SJSA1 (cell line): ENCODE measurements around the gene PRKD1. TPM values are rescaled to one million over a fixed set of nuclear protein-coding genes. Genes with fewer than 3 reads are reported as not detected.

ENCODE experiments used
- DNase-seq, 2 experiments: peaks; one replicate each; pipeline ENCODE4 v3.0.0-alpha.2; 2015 to 2020; ENCODE audit warnings: low spot score in 2 of 2, low read depth in 1 of 2
- H3K27ac ChIP-seq: fragments of 250-450 bp; sonication (Bioruptor Pico); 2 replicates; pipeline ENCODE4 v1.5.1; 2020; ENCODE audit warnings: mild to moderate bottlenecking, moderate library complexity
- H3K27me3 ChIP-seq: fragments of 250-450 bp; sonication (Bioruptor Pico); replicated peaks from 2 replicates; pipeline ENCODE4 v1.5.1; 2020; ENCODE audit warnings: mild to moderate bottlenecking, moderate library complexity
- H3K36me3 ChIP-seq: fragments of 250-450 bp; sonication (Bioruptor Pico); 2 replicates; pipeline ENCODE4 v1.5.1; 2020; ENCODE audit warnings: mild to moderate bottlenecking
- H3K4me1 ChIP-seq: fragments of 250-450 bp; sonication (Bioruptor Pico); replicated peaks from 2 replicates; pipeline ENCODE4 v1.6.1; 2021; ENCODE audit warnings: mild to moderate bottlenecking
- H3K4me3 ChIP-seq: fragments of 250-450 bp; sonication (Bioruptor Pico); 2 replicates; pipeline ENCODE4 v1.5.1; 2020; ENCODE audit warnings: mild to moderate bottlenecking
- H3K9me3 ChIP-seq: fragments of 250-450 bp; sonication (Bioruptor Pico); replicated peaks from 2 replicates; pipeline ENCODE4 v1.5.1; 2020; ENCODE audit warnings: mild to moderate bottlenecking
- total RNA-seq: library from RNA; depleted of rRNA; stranded (reverse); fragments of >200 nt; shearing (Covaris generic); gene quantifications from 2 replicates; pipeline ENCODE4 v1.2.3, GENCODE V29; 2014

Gene PRKD1
- total RNA-seq, 1 experiment from 2014 or later = 6.4 TPM

- no peaks in the 10 kb centered on the region for H3K36me3 ChIP-seq
- no peaks in the 10 kb centered on the region for H3K9me3 ChIP-seq
- H3K4me3 ChIP-seq = no peak overlapping the region
- no peaks in the 10 kb centered on the region for H3K4me1 ChIP-seq
- no peaks in the 10 kb centered on the region for H3K27me3 ChIP-seq
- no peak overlapping the region for H3K27ac ChIP-seq
- no peak for DNase-seq
Measured at GRCh38 chr14:29919845-29920244, 7.8 kb downstream of the PRKD1 start.

- Histone ChIP-seq H3K9me3 (no peaks in the 10 kb centered on the region), H3K27ac (no peak overlapping the region), H3K4me3 (no peak overlapping the region), H3K27me3 (no peaks in the 10 kb centered on the region), H3K36me3 (no peaks in the 10 kb centered on the region), H3K4me1 (no peaks in the 10 kb centered on the region)
- no peak for DNase-seq
Measured at GRCh38 chr14:29918981-29919380, 8.7 kb downstream of the PRKD1 start.

- H3K4me1 ChIP-seq = no peaks in the 10 kb centered on the region
Measured at GRCh38 chr14:29913566-29913965, 14.1 kb downstream of the PRKD1 start.

GRCh38 chr14:29911810-29912209 lies 15.8 kb downstream of the PRKD1 start:
- no peaks in the 10 kb centered on the region for H3K36me3 ChIP-seq
- no peak for DNase-seq
- no peak overlapping the region for H3K4me3 ChIP-seq
- no peaks in the 10 kb centered on the region for H3K9me3 ChIP-seq
- H3K27me3 ChIP-seq = no peaks in the 10 kb centered on the region
- H3K4me1 ChIP-seq = no peaks in the 10 kb centered on the region
- no peak overlapping the region for H3K27ac ChIP-seq

More at GRCh38 chr14:29913566-29913965, 14.1 kb downstream of the PRKD1 start:
- H3K27ac ChIP-seq = no peak overlapping the region
- H3K36me3 ChIP-seq = no peaks in the 10 kb centered on the region
- H3K27me3 ChIP-seq = no peaks in the 10 kb centered on the region
- no peaks in the 10 kb centered on the region for H3K9me3 ChIP-seq
- no peak overlapping the region for H3K4me3 ChIP-seq
- no peak for DNase-seq

- Histone ChIP-seq H3K9me3 (no peaks in the 10 kb centered on the region), H3K4me1 (no peaks in the 10 kb centered on the region), H3K4me3 (no peak overlapping the region), H3K27me3 (no peaks in the 10 kb centered on the region), H3K36me3 (no peaks in the 10 kb centered on the region), H3K27ac (no peak overlapping the region)
- DNase-seq = no peak
Measured at GRCh38 chr14:29908652-29909577, 18.7 kb downstream of the PRKD1 start.

- Histone ChIP-seq H3K4me3 (no peak overlapping the region), H3K4me1 (no peaks in the 10 kb centered on the region), H3K27me3 (no peaks in the 10 kb centered on the region), H3K36me3 (no peaks in the 10 kb centered on the region), H3K9me3 (no peaks in the 10 kb centered on the region), H3K27ac (no peak overlapping the region)
- DNase-seq = no peak
Measured at GRCh38 chr14:29906256-29906870, 21.3 kb downstream of the PRKD1 start.

GRCh38 chr14:29905543-29905942 lies 22.1 kb downstream of the PRKD1 start:
- no peak overlapping the region for H3K4me3 ChIP-seq
- H3K36me3 ChIP-seq = no peaks in the 10 kb centered on the region
- no peaks in the 10 kb centered on the region for H3K27me3 ChIP-seq
- H3K9me3 ChIP-seq = no peaks in the 10 kb centered on the region
- no peaks in the 10 kb centered on the region for H3K4me1 ChIP-seq
- DNase-seq = no peak
- no peak overlapping the region for H3K27ac ChIP-seq

- H3K4me1 ChIP-seq = no peaks in the 10 kb centered on the region
- H3K36me3 ChIP-seq = no peaks in the 10 kb centered on the region
- no peaks in the 10 kb centered on the region for H3K9me3 ChIP-seq
- no peak for DNase-seq
- no peak overlapping the region for H3K4me3 ChIP-seq
- H3K27ac ChIP-seq = no peak overlapping the region
- H3K27me3 ChIP-seq = no peaks in the 10 kb centered on the region
Measured at GRCh38 chr14:29900609-29901350, 26.9 kb downstream of the PRKD1 start.

- Histone ChIP-seq H3K27me3 (no peaks in the 10 kb centered on the region), H3K9me3 (no peaks in the 10 kb centered on the region), H3K4me3 (no peak overlapping the region), H3K36me3 (no peaks in the 10 kb centered on the region), H3K27ac (no peak overlapping the region), H3K4me1 (no peaks in the 10 kb centered on the region)
- DNase-seq = no peak
Measured at GRCh38 chr14:29898470-29898869, 29.2 kb downstream of the PRKD1 start.

- H3K4me1 ChIP-seq = no peaks in the 10 kb centered on the region
- H3K36me3 ChIP-seq = no peaks in the 10 kb centered on the region
- no peak overlapping the region for H3K4me3 ChIP-seq
- H3K27me3 ChIP-seq = no peaks in the 10 kb centered on the region
- no peak overlapping the region for H3K27ac ChIP-seq
- no peak for DNase-seq
- H3K9me3 ChIP-seq = no peaks in the 10 kb centered on the region
Measured at GRCh38 chr14:29897181-29897580, 30.5 kb downstream of the PRKD1 start.

- Histone ChIP-seq H3K9me3 (no peaks in the 10 kb centered on the region), H3K27me3 (no peaks in the 10 kb centered on the region), H3K4me3 (no peak overlapping the region), H3K4me1 (no peaks in the 10 kb centered on the region), H3K36me3 (no peaks in the 10 kb centered on the region), H3K27ac (no peak overlapping the region)
- DNase-seq = no peak
Measured at GRCh38 chr14:29896354-29896821, 31.3 kb downstream of the PRKD1 start.

- no peak for DNase-seq
- H3K9me3 ChIP-seq = no peaks in the 10 kb centered on the region
- H3K4me1 ChIP-seq = no peaks in the 10 kb centered on the region
- H3K27ac ChIP-seq = no peak overlapping the region
- no peak overlapping the region for H3K4me3 ChIP-seq
- H3K27me3 ChIP-seq = no peaks in the 10 kb centered on the region
- H3K36me3 ChIP-seq = no peaks in the 10 kb centered on the region
Measured at GRCh38 chr14:29895591-29896083, 32.0 kb downstream of the PRKD1 start.

GRCh38 chr14:29893989-29894388 lies 33.7 kb downstream of the PRKD1 start:
- H3K4me1 ChIP-seq = no peaks in the 10 kb centered on the region
- no peaks in the 10 kb centered on the region for H3K27me3 ChIP-seq
- H3K9me3 ChIP-seq = no peaks in the 10 kb centered on the region
- DNase-seq = no peak
- no peak overlapping the region for H3K27ac ChIP-seq
- no peak overlapping the region for H3K4me3 ChIP-seq
- H3K36me3 ChIP-seq = no peaks in the 10 kb centered on the region
